ENCODE measurements around the gene CUX1.

Gene CUX1

GRCh38 chr7:101972627-101973026 is 155.2 kb downstream of the CUX1 start:
- H3K4me3 ChIP-seq (ENCODE audit: low read depth, low read length) = no peak overlapping the region
- DNase-seq (ENCODE audit: low read depth, low spot score) = no peak
- TF ChIP-seq CTCF (IDR thresholded peaks at IDR 0.05; ENCODE audit: low read depth, low read length) = no peak
- in situ Hi-C loops (cut with HindIII; ENCODE audit: low sequenced_read_pairs) = no loop called here

- TF ChIP-seq CTCF (IDR thresholded peaks at IDR 0.05; ENCODE audit: low read depth, low read length) = no peak
- no peak for DNase-seq (ENCODE audit: low read depth, low spot score)
- in situ Hi-C loops (cut with HindIII; ENCODE audit: low sequenced_read_pairs) = no loop called here
Observed at GRCh38 chr7:101973130-101973529, 155.7 kb downstream of the CUX1 start.

GRCh38 chr7:101974393-101974792 is 157.0 kb downstream of the CUX1 start:
- in situ Hi-C loops (cut with HindIII; ENCODE audit: low sequenced_read_pairs) = no loop called here
- TF ChIP-seq CTCF (IDR thresholded peaks at IDR 0.05; ENCODE audit: low read depth, low read length) = no peak
- no peak overlapping the region for H3K4me3 ChIP-seq (ENCODE audit: low read depth, low read length)
- no peak for DNase-seq (ENCODE audit: low read depth, low spot score)

More at GRCh38 chr7:101973130-101973529, 155.7 kb downstream of the CUX1 start:
- no peak overlapping the region for H3K4me3 ChIP-seq (ENCODE audit: low read depth, low read length)

- in situ Hi-C loops (cut with HindIII; ENCODE audit: low sequenced_read_pairs) = no loop called here
- H3K4me3 ChIP-seq (ENCODE audit: low read depth, low read length) = no peak overlapping the region
- no peak for TF ChIP-seq CTCF (IDR thresholded peaks at IDR 0.05; ENCODE audit: low read depth, low read length)
- no peak for DNase-seq (ENCODE audit: low read depth, low spot score)
Observed at GRCh38 chr7:101975046-101975445, 157.6 kb downstream of the CUX1 start.

- in situ Hi-C loops (cut with HindIII; ENCODE audit: low sequenced_read_pairs) = no loop called here
- no peak overlapping the region for H3K4me3 ChIP-seq (ENCODE audit: low read depth, low read length)
- TF ChIP-seq CTCF (IDR thresholded peaks at IDR 0.05; ENCODE audit: low read depth, low read length) = no peak
- no peak for DNase-seq (ENCODE audit: low read depth, low spot score)
Observed at GRCh38 chr7:101976411-101976810, 159.0 kb downstream of the CUX1 start.

- DNase-seq (ENCODE audit: low read depth, low spot score) = no peak
- no peak for TF ChIP-seq CTCF (IDR thresholded peaks at IDR 0.05; ENCODE audit: low read depth, low read length)
- no peak overlapping the region for H3K4me3 ChIP-seq (ENCODE audit: low read depth, low read length)
- in situ Hi-C loops (cut with HindIII; ENCODE audit: low sequenced_read_pairs) = no loop called here
Observed at GRCh38 chr7:101977249-101977648, 159.8 kb downstream of the CUX1 start.

GRCh38 chr7:101978683-101979082 is 161.3 kb downstream of the CUX1 start:
- DNase-seq (ENCODE audit: low read depth, low spot score) = no peak
- TF ChIP-seq CTCF (IDR thresholded peaks at IDR 0.05; ENCODE audit: low read depth, low read length) = no peak

More at GRCh38 chr7:101978683-101979082, 161.3 kb downstream of the CUX1 start:
- H3K4me3 ChIP-seq (ENCODE audit: low read depth, low read length) = no peak overlapping the region
- in situ Hi-C loops (cut with HindIII; ENCODE audit: low sequenced_read_pairs) = no loop called here
